Left renal pelvis (tissue), 4 donors: ENCODE measurements around the gene ACTN3. TPM values are rescaled to one million over a fixed set of nuclear protein-coding genes. Genes with fewer than 3 reads are reported as not detected.
"Not testable (repeated sequence)": the region's sequence is repeated elsewhere in the genome, so short reads cannot be mapped to it uniquely, and the experiment has no call there.

Experiments
- DNase-seq, 4 donors: peaks; one replicate each; pipeline ENCODE4 v3.0.0-alpha.2; 2013; ENCODE audit warnings: low read depth in 4 of 4, low spot score in 3 of 4
- polyA plus RNA-seq, 4 donors: library from polyadenylated mRNA; unstranded; fragments of 120-200 nt; gene quantifications; one replicate each; pipeline ENCODE4 v1.2.1, GENCODE V29; 2013; ENCODE audit not compliant: insufficient read length in 4 of 4

Gene ACTN3
- under 1 TPM; 0.27 to 0.52 (median 0.48) TPM for polyA plus RNA-seq

DNA sequence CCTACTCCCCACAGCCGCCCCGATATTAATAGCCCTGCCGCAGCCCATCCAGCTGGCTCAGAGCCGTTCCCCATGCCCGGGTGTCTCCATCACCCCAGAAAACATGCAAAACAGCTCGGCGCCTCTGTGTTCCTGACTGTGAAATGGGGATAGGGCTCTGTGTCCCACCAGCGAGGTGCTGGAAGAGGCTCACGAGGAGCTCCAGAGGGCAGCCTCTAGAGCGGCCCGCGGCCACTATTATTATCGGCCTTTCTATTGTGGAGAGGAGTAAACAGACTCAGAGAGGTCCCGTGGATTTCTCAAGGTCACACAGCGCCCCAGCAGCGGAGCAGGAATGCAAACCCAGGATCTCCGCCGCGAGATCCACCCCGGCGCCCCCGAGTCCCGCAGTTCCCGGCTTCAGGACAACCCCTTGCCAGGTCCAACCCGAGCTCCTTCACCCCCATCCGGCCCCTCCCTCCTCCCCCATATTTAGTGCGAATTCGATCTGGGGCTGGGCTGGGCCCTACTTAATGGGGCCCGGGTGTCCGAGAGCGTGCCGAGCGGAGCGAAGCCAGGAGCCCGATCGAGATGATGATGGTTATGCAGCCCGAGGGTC is at the start of gene ACTN3:
ACTN3 (plus strand) TSS at position 536 of the 598 bp plus-strand sequence; CDS start at position 571, 35 bp downstream.
- DNase-seq, result no peak

- DNase-seq, result no peak
These were observed 49.5 kb upstream of the ACTN3 start for GRCh38 chr11:66497206-66497605.

DNA sequence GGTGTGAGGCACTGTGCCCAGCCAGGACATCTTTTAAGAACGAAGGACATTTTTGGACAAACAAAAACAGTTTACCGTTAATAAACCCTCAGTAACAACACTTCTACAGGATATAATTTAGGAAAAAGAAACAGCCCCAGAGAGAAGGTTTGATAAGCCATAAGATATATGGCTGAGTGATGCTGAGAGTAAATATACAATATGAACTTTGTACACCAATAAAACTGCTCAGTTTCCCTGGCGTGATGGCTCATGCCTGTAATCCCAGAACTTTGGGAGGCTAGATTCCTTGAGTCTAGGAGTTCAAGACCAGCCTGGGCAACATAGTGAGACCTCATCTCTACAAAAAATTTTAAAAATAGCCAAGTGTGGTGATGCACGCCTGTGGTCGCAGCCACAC is 48.2 kb upstream of the ACTN3 start:
- DNase-seq, result no peak

GRCh38 chr11:66505276-66505816 is 41.4 kb upstream of the ACTN3 start:
- DNase-seq, result no peak

DNA sequence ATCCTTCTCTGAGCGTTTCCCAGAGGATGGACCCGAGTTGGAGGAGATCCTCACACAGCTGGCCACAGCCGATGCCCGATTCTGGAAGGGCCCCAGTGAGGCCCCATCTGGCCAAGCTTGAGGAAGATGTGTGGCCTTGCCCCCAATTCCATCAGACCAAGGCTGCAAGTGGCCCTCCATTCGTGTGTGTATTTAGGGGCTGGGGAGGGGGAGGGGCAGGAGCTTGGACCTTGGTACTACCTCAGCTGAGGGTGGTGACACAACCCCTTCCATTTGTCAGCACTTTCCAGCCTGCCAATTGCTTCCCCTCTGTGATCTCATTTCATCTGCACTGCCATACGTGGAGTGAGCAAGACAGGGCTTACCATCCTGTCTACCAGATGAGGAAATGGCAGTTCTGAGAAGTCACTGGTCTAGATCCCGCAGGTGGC is 37.6 kb upstream of the ACTN3 start:
- no peak for DNase-seq

GRCh38 chr11:66510271-66510989 is 36.3 kb upstream of the ACTN3 start, which contains the start of gene BBS1:
Gene BBS1, plus strand, starts transcription at chr11:66510635. Its CDS starts 25 bp downstream, at chr11:66510660.
- peak; percentile 55 to 70 (median 66) for DNase-seq

GRCh38 chr11:66510990-66511339 is 35.7 kb upstream of the ACTN3 start:
- DNase-seq, result no peak

- DNase-seq, result no peak
These were observed 23.1 kb upstream of the ACTN3 start for GRCh38 chr11:66523611-66524010.

GRCh38 chr11:66524304-66525040 is 22.2 kb upstream of the ACTN3 start:
- DNase-seq, result no peak

GRCh38 chr11:66529069-66529468 is 17.6 kb upstream of the ACTN3 start:
- DNase-seq, result no peak

DNA sequence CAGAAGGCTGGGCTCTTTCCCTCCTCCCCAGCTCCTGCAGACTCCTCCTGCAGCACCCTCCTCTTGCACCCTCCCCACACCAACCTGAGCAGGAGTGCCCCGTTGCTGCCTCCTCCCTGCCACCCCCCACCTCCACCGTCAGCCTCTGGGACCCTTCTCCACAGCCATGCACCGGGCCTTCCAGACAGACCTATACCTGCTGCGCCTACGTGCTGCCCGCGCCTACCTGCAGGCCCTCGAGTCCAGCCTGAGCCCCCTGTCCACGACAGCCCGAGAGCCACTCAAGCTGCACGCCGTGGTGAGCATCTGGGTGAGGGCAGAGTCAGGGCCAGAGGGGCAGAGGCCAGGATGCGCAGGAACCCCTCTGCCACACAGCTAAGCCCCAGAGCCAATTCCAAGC is 17.0 kb upstream of the ACTN3 start:
- no peak for DNase-seq

DNA sequence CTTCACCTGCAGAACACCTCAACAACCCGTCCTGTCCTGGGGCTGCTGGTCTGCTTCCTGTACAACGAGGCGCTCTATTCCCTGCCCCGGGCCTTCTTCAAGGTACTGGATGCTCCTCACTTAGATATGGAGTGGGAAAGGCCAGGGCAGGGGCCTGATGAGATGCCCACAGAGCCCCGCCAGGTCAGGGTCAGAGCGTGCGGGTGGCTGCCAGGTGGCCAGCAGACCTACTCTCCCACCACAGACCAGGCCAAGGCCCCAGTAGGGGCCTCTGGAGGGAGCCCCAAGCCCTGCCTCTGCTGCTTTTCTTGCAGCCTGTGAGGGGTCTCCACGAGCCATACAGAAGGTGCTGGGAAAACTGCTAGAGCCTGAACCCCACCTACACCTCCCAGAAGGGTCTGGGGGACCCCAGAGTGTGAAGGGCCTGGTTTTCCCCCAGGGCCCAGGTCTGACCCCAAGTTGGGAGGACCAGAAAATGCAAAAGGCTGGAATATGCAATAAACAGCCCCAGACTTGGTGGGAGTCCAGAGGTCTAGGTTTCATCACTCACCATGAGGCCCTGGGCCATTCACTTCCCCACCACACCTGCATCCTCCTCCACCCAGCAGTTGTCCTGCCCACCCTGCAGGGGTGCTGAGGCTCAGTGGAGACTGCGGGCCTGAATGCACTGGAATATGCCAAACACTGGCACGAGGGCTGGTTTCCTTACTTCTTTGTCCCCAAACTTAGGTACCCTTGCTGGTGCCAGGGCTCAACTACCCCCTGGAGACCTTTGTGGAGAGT is 15.6 kb upstream of the ACTN3 start:
- no peak for DNase-seq

DNA sequence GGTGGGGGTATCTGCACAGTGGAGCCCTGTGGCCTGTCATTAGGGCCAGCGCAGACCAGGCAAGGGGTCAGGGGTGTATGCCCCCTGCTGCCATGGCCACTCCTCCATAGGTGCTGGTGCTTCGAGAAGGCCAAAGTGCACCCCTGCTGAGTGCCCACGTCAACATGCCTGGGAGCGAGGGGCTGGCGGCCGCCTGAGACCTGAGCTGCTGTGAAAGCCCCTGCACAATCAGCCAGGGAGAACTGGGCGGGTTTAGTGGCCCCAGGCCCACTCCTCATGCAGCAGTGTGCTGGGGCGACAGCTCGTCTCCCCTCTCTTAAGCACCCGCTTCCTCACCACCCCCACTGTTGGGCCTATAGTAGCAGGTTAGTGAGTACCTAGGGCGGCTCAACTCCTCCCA is 14.9 kb upstream of the ACTN3 start:
- DNase-seq, result no peak

DNA sequence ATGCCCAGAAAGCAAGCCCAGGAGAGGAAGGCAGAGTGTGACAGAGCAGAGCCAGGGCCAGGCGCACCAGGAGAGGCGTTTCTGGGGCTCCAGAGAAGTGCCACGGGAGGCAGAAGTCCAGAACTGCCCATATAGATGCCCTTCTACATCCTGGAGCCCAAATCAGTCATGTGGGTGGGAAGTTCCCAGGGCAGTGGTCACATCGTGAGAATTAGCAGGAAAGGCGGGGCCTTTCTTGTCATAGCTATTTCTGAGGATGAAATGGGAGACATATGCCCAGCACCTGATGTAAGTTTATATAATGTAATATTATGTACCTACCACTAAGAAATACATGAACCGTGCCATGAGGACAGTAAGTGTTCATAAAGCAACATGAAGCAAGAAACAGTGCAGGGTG is 13.9 kb upstream of the ACTN3 start:
- DNase-seq, result no peak

DNA sequence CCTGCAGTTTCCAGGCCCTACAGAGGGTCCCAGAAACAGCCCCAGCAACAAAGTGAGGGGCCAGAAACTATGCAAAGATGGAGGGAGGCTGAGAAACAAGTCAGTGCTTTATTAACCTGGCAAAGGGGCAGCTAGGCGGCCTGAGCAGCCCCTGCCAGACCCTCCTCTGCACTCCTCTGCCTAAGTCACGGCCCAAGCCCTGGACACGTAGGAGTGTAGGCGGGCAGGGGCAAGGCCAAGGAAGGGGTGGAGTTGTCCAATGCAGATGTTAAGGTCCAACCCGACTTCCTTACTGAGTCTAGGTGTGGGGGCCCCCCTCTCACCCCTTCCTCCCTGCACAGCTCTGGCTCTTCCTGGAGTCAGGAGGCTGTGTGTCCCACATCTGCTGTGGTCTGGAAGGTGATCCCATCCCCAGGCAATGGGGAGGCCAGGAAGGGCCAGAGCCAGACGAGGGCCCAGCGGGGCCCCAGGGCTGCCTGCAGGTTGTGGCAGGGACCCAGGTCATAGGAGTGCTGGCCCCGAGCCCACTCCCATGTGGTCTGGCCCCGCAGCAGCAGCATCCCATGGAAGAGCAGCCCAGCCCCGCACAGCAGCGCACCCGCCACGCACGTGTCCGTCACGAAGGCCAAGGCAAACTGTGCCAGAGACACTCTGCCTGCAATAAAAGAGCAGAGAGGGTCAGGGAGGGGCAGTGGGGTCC is 7.4 kb upstream of the ACTN3 start:
- no peak for DNase-seq

DNA sequence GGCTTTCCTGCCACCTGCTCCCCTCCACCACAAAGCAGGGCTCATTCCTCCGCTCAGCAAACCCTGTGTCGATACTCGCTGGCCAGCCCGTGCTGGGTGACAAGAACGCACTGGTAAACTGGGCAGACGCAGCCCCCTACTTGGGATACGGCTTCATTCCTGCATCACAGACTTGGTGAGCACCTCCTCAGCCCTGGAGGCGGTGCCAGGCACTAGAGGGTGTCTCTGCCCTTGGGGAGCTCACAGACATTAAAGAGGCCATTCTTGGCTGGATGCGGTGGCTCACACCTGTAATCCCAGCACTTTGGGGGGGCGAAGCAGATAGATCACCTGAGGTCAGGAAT is 6.9 kb upstream of the ACTN3 start:
- DNase-seq, result no peak

GRCh38 chr11:66540598-66540997 is 6.1 kb upstream of the ACTN3 start:
- not testable (repeated sequence) for DNase-seq

DNA sequence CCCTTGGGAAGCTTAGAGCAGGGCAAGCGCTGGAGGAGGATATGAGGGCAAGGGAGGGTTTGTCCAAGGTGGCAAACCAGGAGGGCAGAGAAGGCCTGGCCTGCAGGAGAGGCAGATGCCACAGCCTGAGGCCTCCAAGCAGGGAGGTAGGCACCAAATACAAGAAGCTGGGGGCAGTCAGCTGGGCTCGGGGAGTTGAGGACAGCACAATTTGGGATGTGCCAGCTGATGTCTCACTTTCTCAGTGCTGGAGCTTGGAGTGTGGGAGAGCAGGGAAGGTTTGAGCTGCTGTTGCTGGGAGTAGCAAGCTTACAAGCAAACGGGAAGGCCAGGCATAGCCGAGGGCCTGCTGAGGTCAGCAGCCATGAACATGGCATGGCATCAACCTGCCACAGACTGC is 4.8 kb upstream of the ACTN3 start:
- DNase-seq, result no peak

DNA sequence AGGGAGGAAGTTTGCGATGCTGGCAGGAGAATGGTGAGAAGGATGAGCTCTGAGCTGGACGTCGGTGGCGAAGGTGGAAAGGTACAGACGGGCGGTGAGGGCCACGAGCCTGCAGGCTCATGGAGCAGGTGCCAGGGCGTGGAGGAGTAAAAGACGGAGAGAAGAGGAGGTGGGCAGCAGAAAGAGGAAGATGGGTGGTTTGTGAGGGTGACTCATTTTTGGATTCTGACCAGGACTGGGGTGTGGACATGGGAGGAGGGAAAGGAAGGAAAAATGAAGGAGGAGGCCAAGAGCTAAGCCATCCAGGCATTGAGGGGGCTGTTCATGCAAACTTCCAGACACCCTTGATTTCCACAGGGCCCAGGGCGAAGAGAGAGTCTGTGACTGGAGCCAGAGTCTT is 4.3 kb upstream of the ACTN3 start:
- DNase-seq, result no peak
